ENCODE data around the gene TRPC3. TPM values are rescaled to one million over a fixed set of nuclear protein-coding genes. Genes with fewer than 3 reads are reported as not detected.

The TRPC3 gene
- total and polyA plus RNA-seq, 2 experiments from 2014 or later, result 48.7 to 54.1 TPM

- H3K4me3 ChIP-seq, result peak overlapping the region; percentile 72
- peak; percentile 11 to 63 for DNase-seq (ENCODE audit: low read depth in 1 of 2, low spot score in 1 of 2)
- TF ChIP-seq CTCF (IDR thresholded peaks at IDR 0.05; ENCODE audit: low read depth, low read length), result no peak
- no peaks in the 10 kb centered on the region for H3K9me3 ChIP-seq (ENCODE audit: low read depth)
- H3K4me1 ChIP-seq (ENCODE audit: low read depth), result peaks cover 10% of the 10 kb centered on the region
- H3K27ac ChIP-seq, result peak overlapping the region; percentile 77
- H3K27me3 ChIP-seq, result peaks cover 21% of the 10 kb centered on the region
- no peaks in the 10 kb centered on the region for H3K36me3 ChIP-seq
These were observed 960 bp downstream of the TRPC3 start for GRCh38 chr4:121950680-121951520.

GRCh38 chr4:121950212-121950679 is 1.6 kb downstream of the TRPC3 start:
- H3K9me3 ChIP-seq (ENCODE audit: low read depth), result no peaks in the 10 kb centered on the region
- peak; percentile 79 for TF ChIP-seq CTCF (IDR thresholded peaks at IDR 0.05; ENCODE audit: low read depth, low read length)
- peak overlapping the region; percentile 77 for H3K27ac ChIP-seq
- peak; percentile 68 to 92 for DNase-seq (ENCODE audit: low read depth in 1 of 2, low spot score in 1 of 2)
- peaks cover 21% of the 10 kb centered on the region for H3K27me3 ChIP-seq
- H3K36me3 ChIP-seq, result no peaks in the 10 kb centered on the region
- H3K4me3 ChIP-seq, result peak overlapping the region; percentile 72
- H3K4me1 ChIP-seq (ENCODE audit: low read depth), result peaks cover 14% of the 10 kb centered on the region

GRCh38 chr4:121946644-121947043 is 5.2 kb downstream of the TRPC3 start:
- no peak for TF ChIP-seq CTCF (IDR thresholded peaks at IDR 0.05; ENCODE audit: low read depth, low read length)
- no peak for DNase-seq (ENCODE audit: low read depth in 1 of 2, low spot score in 1 of 2)
- no peaks in the 10 kb centered on the region for H3K9me3 ChIP-seq (ENCODE audit: low read depth)
- no peak overlapping the region for H3K4me3 ChIP-seq
- peaks cover 34% of the 10 kb centered on the region for H3K4me1 ChIP-seq (ENCODE audit: low read depth)
- no peak overlapping the region for H3K27ac ChIP-seq
- no peaks in the 10 kb centered on the region for H3K36me3 ChIP-seq
- no peaks in the 10 kb centered on the region for H3K27me3 ChIP-seq

- Histone ChIP-seq H3K27me3 (no peaks in the 10 kb centered on the region), H3K27ac (no peak overlapping the region), H3K4me3 (no peak overlapping the region), H3K36me3 (no peaks in the 10 kb centered on the region), H3K9me3 (ENCODE audit: low read depth) (no peaks in the 10 kb centered on the region), H3K4me1 (ENCODE audit: low read depth) (peaks cover 54% of the 10 kb centered on the region)
- TF ChIP-seq CTCF (IDR thresholded peaks at IDR 0.05; ENCODE audit: low read depth, low read length), result no peak
- no peak for DNase-seq (ENCODE audit: low read depth in 1 of 2, low spot score in 1 of 2)
These were observed 7.9 kb downstream of the TRPC3 start for GRCh38 chr4:121943941-121944340.

- Histone ChIP-seq H3K36me3 (no peaks in the 10 kb centered on the region), H3K4me3 (no peak overlapping the region), H3K27ac (peak overlapping the region; percentile 92), H3K27me3 (no peaks in the 10 kb centered on the region), H3K9me3 (ENCODE audit: low read depth) (no peaks in the 10 kb centered on the region), H3K4me1 (ENCODE audit: low read depth) (peaks cover 74% of the 10 kb centered on the region)
- peak in 1 of 2 donors; percentile 96 for DNase-seq (ENCODE audit: low read depth in 1 of 2, low spot score in 1 of 2)
- no peak for TF ChIP-seq CTCF (IDR thresholded peaks at IDR 0.05; ENCODE audit: low read depth, low read length)
These were observed 12.2 kb downstream of the TRPC3 start for GRCh38 chr4:121939690-121940089.

All from cardiac muscle cell (in vitro differentiated cells and primary cell).